Endodermal cell (in vitro differentiated cells): ENCODE data around the gene MRPL47. TPM values are rescaled to one million over a fixed set of nuclear protein-coding genes. Genes with fewer than 3 reads are reported as not detected.

ENCODE experiments used
- DNase-seq: peaks from one replicate; pipeline ENCODE4 v3.0.0-alpha.2; 2017
- H3K27ac ChIP-seq: 2 replicates; pipeline ENCODE4 v1.5.1; 2013; ENCODE audit warnings: mild to moderate bottlenecking, low read depth, low read length, moderate library complexity
- H3K27me3 ChIP-seq: 2 replicates; pipeline ENCODE4 v1.6.1; 2013; ENCODE audit warnings: mild to moderate bottlenecking, low read length, moderate library complexity; ENCODE audit not compliant: insufficient read depth, control insufficient read depth, poor library complexity, severe bottlenecking
- H3K36me3 ChIP-seq: 2 replicates; pipeline ENCODE4 v1.7.0; 2013; ENCODE audit warnings: mild to moderate bottlenecking, low read length, moderate library complexity; ENCODE audit not compliant: control insufficient read depth, insufficient read depth
- H3K4me1 ChIP-seq: one replicate; pipeline ENCODE4 v1.7.0; 2013; ENCODE audit warnings: low read length; ENCODE audit not compliant: control insufficient read depth, insufficient read depth
- H3K4me3 ChIP-seq: 2 replicates; pipeline ENCODE4 v1.5.1; 2013; ENCODE audit warnings: mild to moderate bottlenecking, low read length, moderate library complexity
- H3K9ac ChIP-seq: 2 replicates; pipeline ENCODE4 v1.6.1; 2013; ENCODE audit warnings: mild to moderate bottlenecking, low read length, moderate library complexity; ENCODE audit not compliant: poor library complexity, severe bottlenecking; ENCODE audit errors: extremely low read depth
- H3K9me3 ChIP-seq: 2 replicates; pipeline ENCODE4 v1.6.1; 2013; ENCODE audit warnings: mild to moderate bottlenecking, low read length, moderate library complexity; ENCODE audit not compliant: control insufficient read depth
- H3K27ac Mint-ChIP-seq: 2 replicates; pipeline ENCODE4 v1.8.0; 2020; ENCODE audit warnings: mixed read lengths
- H3K27me3 Mint-ChIP-seq: 2 replicates; pipeline ENCODE4 v1.8.0; 2021; ENCODE audit warnings: mild to moderate bottlenecking, mixed read lengths; ENCODE audit not compliant: insufficient read depth
- H3K36me3 Mint-ChIP-seq: 2 replicates; pipeline ENCODE4 v1.8.0; 2020; ENCODE audit warnings: low read depth, mixed read lengths
- H3K4me1 Mint-ChIP-seq: 2 replicates; pipeline ENCODE4 v1.8.0; 2020; ENCODE audit warnings: mixed read lengths
- H3K4me3 Mint-ChIP-seq: 2 replicates; pipeline ENCODE4 v1.8.0; 2020; ENCODE audit warnings: mild to moderate bottlenecking, moderate library complexity, mixed read lengths
- H3K9me3 Mint-ChIP-seq: 2 replicates; pipeline ENCODE4 v1.8.0; 2020; ENCODE audit warnings: mild to moderate bottlenecking, mixed read lengths
- WGBS, 2 experiments: methylation state at CpG; one replicate each; pipeline versions ENCODE4 v1.1.5 to v1.1.7; 2013; ENCODE audit warnings: missing lambda C conversion rate in 2 of 2, mixed read lengths in 1 of 2; ENCODE audit not compliant: insufficient coverage in 1 of 2, insufficient read length in 1 of 2; 5-methylcytosine and 5-hydroxymethylcytosine counted together
- total RNA-seq, 2 donors: library from RNA; stranded (reverse); fragmentation: NEBNext Ultra II Directional in 1 of 2; extraction: Animal tissue kit (Norgen Biotek cat#: 25700) in 1 of 2; gene quantifications; 2 replicates in 1 of 2; 3 replicates in 1 of 2; pipeline ENCODE4 v1.2.1, GENCODE V29; 2021
- TF ChIP-seq, protein P1 (sequence below): fragments of 200-600 bp; sonication (generic); conservative IDR thresholded peaks from 2 replicates; pipeline ENCODE4 v1.5.0; 2021; ENCODE audit warnings: antibody characterized with exemption, mild to moderate bottlenecking

Gene MRPL47
- total RNA-seq, 2 donors from 2014 or later = 63.8 to 74.8 TPM

DNA sequence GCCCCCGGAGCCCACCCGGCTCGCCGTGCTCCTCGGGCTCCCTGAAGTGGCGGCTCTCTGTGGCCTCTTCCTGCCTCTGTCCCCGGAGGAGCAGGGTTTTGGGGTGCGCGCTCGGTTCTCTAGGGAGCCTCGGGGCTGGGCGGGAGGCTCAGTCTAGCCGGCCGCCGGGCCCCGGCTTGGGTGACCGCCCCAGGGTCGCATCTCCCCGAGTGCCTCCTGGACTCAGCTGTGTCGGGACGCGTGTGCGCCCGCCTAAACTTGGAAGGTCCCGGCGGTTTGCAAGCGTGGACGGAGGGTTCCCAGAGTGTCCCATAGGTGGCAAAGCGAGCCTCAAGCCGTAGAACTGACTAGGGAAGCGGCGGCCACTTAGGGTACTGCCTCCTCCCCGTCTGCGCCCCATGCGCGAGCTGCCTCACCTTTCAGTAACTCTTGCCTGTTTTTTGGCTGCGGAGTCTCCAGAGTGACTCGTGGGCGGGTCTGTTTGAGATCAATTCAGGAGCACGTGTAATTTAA lies 41.1 kb downstream of the MRPL47 start:
- 0% methylated on average over 19 to 40 of the region's 40 CpGs for WGBS, 2 experiments
- Histone ChIP-seq H3K4me3 (peak overlapping the region; percentile 90), H3K9ac (peak overlapping the region; percentile 72), H3K27me3 (no peaks in the 10 kb centered on the region), H3K36me3 (no peaks in the 10 kb centered on the region), H3K9me3 (no peaks in the 10 kb centered on the region), H3K27ac (peak overlapping the region; percentile 98), H3K4me1 (no peaks in the 10 kb centered on the region)
- H3K27ac Mint-ChIP-seq = peak overlapping the region; percentile 91
- H3K36me3 Mint-ChIP-seq = no peaks in the 10 kb centered on the region
- TF ChIP-seq, protein P1, sequence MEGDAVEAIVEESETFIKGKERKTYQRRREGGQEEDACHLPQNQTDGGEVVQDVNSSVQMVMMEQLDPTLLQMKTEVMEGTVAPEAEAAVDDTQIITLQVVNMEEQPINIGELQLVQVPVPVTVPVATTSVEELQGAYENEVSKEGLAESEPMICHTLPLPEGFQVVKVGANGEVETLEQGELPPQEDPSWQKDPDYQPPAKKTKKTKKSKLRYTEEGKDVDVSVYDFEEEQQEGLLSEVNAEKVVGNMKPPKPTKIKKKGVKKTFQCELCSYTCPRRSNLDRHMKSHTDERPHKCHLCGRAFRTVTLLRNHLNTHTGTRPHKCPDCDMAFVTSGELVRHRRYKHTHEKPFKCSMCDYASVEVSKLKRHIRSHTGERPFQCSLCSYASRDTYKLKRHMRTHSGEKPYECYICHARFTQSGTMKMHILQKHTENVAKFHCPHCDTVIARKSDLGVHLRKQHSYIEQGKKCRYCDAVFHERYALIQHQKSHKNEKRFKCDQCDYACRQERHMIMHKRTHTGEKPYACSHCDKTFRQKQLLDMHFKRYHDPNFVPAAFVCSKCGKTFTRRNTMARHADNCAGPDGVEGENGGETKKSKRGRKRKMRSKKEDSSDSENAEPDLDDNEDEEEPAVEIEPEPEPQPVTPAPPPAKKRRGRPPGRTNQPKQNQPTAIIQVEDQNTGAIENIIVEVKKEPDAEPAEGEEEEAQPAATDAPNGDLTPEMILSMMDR = peak; percentile 77
- peaks cover 7% of the 10 kb centered on the region for H3K4me1 Mint-ChIP-seq
- H3K9me3 Mint-ChIP-seq = no peaks in the 10 kb centered on the region
- H3K27me3 Mint-ChIP-seq = no peaks in the 10 kb centered on the region
- peak overlapping the region; percentile 93 for H3K4me3 Mint-ChIP-seq
- DNase-seq = peak; percentile 87

DNA sequence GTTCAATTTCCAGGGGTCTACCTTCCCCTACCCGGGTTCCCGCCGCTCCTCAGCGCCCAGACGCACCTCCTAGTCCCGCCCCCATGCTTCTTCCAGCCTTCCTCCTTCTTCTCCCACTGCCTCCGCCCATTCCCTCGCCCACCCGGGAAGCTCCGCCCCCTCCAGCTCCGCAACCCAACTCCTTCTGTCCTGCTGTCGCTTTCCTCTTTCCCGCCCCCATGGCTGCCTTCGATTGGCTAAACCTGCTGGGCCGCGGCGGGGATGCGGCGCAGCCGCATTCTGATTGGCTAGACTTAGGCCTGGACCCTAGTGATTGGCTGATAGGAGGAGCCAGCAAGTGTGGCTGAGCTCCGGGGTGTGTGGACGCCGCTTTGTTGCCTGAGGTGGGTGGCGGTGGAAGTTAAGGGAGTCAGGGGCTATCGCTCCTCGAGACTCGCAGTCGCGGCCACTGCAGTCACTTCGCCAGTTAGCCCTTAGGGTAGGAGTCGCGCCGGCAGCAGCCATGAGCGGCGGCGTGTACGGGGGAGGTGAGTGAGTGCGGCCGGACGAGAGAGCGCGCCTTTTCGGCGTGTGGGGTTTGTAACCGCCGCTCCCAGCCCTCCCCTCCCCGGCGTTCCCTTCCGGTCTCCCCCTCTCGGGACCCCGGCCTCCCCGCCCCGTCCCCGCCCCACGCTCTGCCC lies 41.7 kb downstream of the MRPL47 start, which contains the start of gene ACTL6A:
ACTL6A (plus strand) TSS at position 336 of the 680 bp plus-strand sequence; CDS start at position 503, 167 bp downstream.
- Mint-ChIP-seq H3K4me1 (peaks cover 7% of the 10 kb centered on the region), H3K4me3 (peak within 1 kb of the TSS; percentile 93), H3K27ac (peak within 1 kb of the TSS; percentile 99), H3K27me3 (no peaks in the 10 kb centered on the region), H3K36me3 (no peaks in the 10 kb centered on the region), H3K9me3 (no peaks in the 10 kb centered on the region)
- H3K27ac ChIP-seq = peak within 1 kb of the TSS; percentile 98
- H3K4me1 ChIP-seq = no peaks in the 10 kb centered on the region
- H3K36me3 ChIP-seq = no peaks in the 10 kb centered on the region
- no peaks in the 10 kb centered on the region for H3K9me3 ChIP-seq
- peak within 1 kb of the TSS; percentile 90 for H3K4me3 ChIP-seq
- TF ChIP-seq, protein P1 = no peak
- H3K27me3 ChIP-seq = no peaks in the 10 kb centered on the region
- DNase-seq = peak; percentile 100
- WGBS, 2 experiments = 0% methylated on average over 8 to 53 of the region's 55 CpGs
- H3K9ac ChIP-seq = peak within 1 kb of the TSS; percentile 72

DNA sequence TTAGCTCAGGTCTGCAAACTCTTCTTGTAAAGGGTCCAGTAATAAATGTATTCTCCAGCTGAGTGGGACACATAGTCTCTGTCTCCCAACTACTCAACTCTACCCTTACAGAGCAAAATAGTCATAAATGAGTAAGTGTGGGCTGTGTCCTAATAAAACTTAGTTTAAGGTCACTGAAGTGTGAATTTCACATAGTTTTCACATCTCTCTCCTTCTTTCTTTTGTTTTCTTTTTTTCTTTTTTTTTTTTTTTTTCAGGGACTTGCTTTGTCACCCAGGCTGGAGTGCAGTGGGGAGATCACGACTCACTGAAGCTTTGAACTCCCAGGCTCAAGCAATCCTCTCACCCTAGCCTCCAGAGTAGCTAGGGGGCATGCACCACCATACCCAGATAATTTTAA lies 43.6 kb downstream of the MRPL47 start:
- WGBS, 2 experiments = 83% methylated on average over 1 of the region's 1 CpG; no CpG with 5 or more reads in 1 of the 2 experiments
- H3K4me3 Mint-ChIP-seq = no peak overlapping the region

More for the DNA sequence above, 43.6 kb downstream of the MRPL47 start:
- H3K4me1 Mint-ChIP-seq = peaks cover 7% of the 10 kb centered on the region
- Histone ChIP-seq H3K27me3 (no peaks in the 10 kb centered on the region), H3K36me3 (no peaks in the 10 kb centered on the region), H3K4me3 (no peak overlapping the region), H3K9me3 (no peaks in the 10 kb centered on the region), H3K4me1 (no peaks in the 10 kb centered on the region), H3K9ac (no peak overlapping the region), H3K27ac (no peak overlapping the region)
- TF ChIP-seq, protein P1 = no peak
- no peaks in the 10 kb centered on the region for H3K9me3 Mint-ChIP-seq
- H3K27me3 Mint-ChIP-seq = no peaks in the 10 kb centered on the region
- H3K27ac Mint-ChIP-seq = no peak overlapping the region
- DNase-seq = no peak
- H3K36me3 Mint-ChIP-seq = no peaks in the 10 kb centered on the region
